HG03108 (cell line): ENCODE data around the gene GPD1.

Experiments
- ATAC-seq: cut with Tn5 transposase; IDR thresholded peaks from one replicate; pipeline ENCODE4 v1.9.1; 2021; ENCODE audit warnings: moderate library complexity; ENCODE audit not compliant: unreplicated experiment

GPD1 gene

GRCh38 chr12:50099302-50100008, 4.4 kb upstream of the GPD1 start:
- no peak for ATAC-seq

GRCh38 chr12:50100561-50100960, 3.2 kb upstream of the GPD1 start:
- ATAC-seq: no peak

GRCh38 chr12:50101663-50102062, 2.1 kb upstream of the GPD1 start:
- no peak for ATAC-seq

GRCh38 chr12:50102131-50102531, 1.7 kb upstream of the GPD1 start:
- ATAC-seq: no peak

- ATAC-seq: no peak
These were observed 1.0 kb upstream of the GPD1 start for GRCh38 chr12:50102646-50103309.

- ATAC-seq: no peak
These were observed 457 bp upstream of the GPD1 start for GRCh38 chr12:50103351-50103750.

- no peak for ATAC-seq
These were observed 884 bp downstream of the GPD1 start for GRCh38 chr12:50104417-50105366.

- no peak for ATAC-seq
These were observed 2.2 kb downstream of the GPD1 start for GRCh38 chr12:50105913-50106450.

GRCh38 chr12:50106907-50107306, 3.1 kb downstream of the GPD1 start:
- ATAC-seq: no peak

- no peak for ATAC-seq
These were observed 3.8 kb downstream of the GPD1 start for GRCh38 chr12:50107416-50108268.

GRCh38 chr12:50109319-50109718, 5.5 kb downstream of the GPD1 start:
- no peak for ATAC-seq

GRCh38 chr12:50110127-50110761, 6.4 kb downstream of the GPD1 start:
- ATAC-seq: no peak

- ATAC-seq: peak; percentile 27
These were observed 7.0 kb downstream of the GPD1 start for GRCh38 chr12:50110762-50111351.

GRCh38 chr12:50111395-50111692, 7.5 kb downstream of the GPD1 start:
- no peak for ATAC-seq

GRCh38 chr12:50111693-50112455, 8.1 kb downstream of the GPD1 start, which contains the start of gene COX14:
COX14 (plus strand) TSS chr12:50112236; CDS start chr12:50120044, 7,808 bp downstream.
- peak; percentile 77 for ATAC-seq

GRCh38 chr12:50112456-50113218, 8.8 kb downstream of the GPD1 start:
- no peak for ATAC-seq

GRCh38 chr12:50117057-50117622, 13.3 kb downstream of the GPD1 start:
- ATAC-seq: no peak

GRCh38 chr12:50119387-50119786, 15.6 kb downstream of the GPD1 start:
- no peak for ATAC-seq
